Measurements from ENCODE around the gene C10orf67.
A peak's percentile ranks its signal among the peaks of the same experiment; 100 is the strongest.

DNA sequence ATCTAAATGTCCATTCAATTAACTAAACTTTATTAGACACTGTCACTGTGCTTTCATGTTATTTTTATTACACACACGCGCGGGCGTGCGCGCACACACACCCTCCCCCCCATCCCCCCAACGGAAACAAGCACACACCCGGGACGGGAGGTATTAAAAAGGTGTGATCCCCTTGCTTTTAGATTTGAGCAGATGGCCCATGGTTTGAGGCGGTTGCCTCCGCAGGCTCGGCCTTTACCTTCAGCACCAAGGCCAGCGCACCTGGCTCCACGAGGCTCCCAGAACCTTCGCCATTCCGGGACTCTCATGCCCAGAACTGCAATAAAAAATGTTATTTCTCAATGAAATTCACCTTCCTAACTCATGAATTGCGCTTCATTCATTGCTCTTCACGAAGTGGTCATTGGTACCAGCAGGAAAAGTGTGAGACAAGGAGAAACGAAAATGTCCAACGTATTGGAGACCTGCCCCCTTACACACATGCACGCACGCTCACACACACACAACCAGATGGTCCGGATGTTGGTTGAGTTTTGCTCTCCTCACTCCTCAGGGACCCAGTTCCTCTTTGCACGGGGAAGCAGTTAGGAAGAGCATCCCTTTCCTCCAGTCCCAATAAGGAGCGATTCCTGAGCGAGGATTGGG lies 173.2 kb downstream of the C10orf67 start:
- TF ChIP-seq RAD21 (IDR thresholded peaks at IDR 0.05; ENCODE audit: low read depth) (no peak), TAF1 (IDR thresholded peaks at IDR 0.05; ENCODE audit: low read depth) (no peak), MAX (IDR thresholded peaks at IDR 0.05) (peak; percentile 78; the same call in 1 of the 2 replicates), FOXM1 (IDR thresholded peaks at IDR 0.05; ENCODE audit: borderline replicate concordance, low read depth) (no peak), CEBPB (IDR thresholded peaks at IDR 0.05) (no peak), CREB1 (IDR thresholded peaks at IDR 0.05; ENCODE audit: low read depth) (no peak), EGR1 (IDR thresholded peaks at IDR 0.05) (no peak), YY1 (IDR thresholded peaks at IDR 0.05; ENCODE audit: low read depth) (no peak; the same call in 1 of the 2 replicates), EP300 (IDR thresholded peaks at IDR 0.05; ENCODE audit: borderline replicate concordance) (no peak), TEAD4 (IDR thresholded peaks at IDR 0.05) (no peak), TCF12 (IDR thresholded peaks at IDR 0.05; ENCODE audit: low read depth) (no peak)
- TF ChIP-seq, protein P1, sequence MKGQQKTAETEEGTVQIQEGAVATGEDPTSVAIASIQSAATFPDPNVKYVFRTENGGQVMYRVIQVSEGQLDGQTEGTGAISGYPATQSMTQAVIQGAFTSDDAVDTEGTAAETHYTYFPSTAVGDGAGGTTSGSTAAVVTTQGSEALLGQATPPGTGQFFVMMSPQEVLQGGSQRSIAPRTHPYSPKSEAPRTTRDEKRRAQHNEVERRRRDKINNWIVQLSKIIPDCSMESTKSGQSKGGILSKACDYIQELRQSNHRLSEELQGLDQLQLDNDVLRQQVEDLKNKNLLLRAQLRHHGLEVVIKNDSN (IDR thresholded peaks at IDR 0.05), result no peak

All from Ishikawa (cell line).